GM12878 (cell line): ENCODE measurements around the gene SLC13A3. TPM values are rescaled to one million over a fixed set of nuclear protein-coding genes. Genes with fewer than 3 reads are reported as not detected.
A peak's percentile ranks its signal among the peaks of the same experiment; 100 is the strongest.

Experiments used
- ATAC-seq: fragments of 200-7000 bp; cut with Tn5 transposase; 3 replicates; pipeline ENCODE4 v1.9.1; 2020; ENCODE audit warnings: mild to moderate bottlenecking, moderate library complexity
- BruUV-seq: library from RNA; stranded (reverse); fragments of 400-500 nt; replicated peaks from 2 replicates; lab custom pipeline; 2021; lab: Mats Ljungman, UMichigan
- CTCF ChIA-PET: fragments of 300-600 bp; sonication (Branson Sonifier 250); formaldehyde crosslinking; extraction: SDS; loops from one replicate; lab custom pipeline; 2021; ENCODE audit warnings: inconsistent platforms; lab: Yijun Ruan, JAX
- POLR2A ChIA-PET: fragments of 350-600 bp; formaldehyde crosslinking; extraction: SDS; loops from one replicate; lab custom pipeline; 2021; ENCODE audit warnings: inconsistent platforms; lab: Charles Lee
- RAD21 ChIA-PET: fragments of 300-600 bp; sonication (Branson Sonifier 250); formaldehyde crosslinking; loops from one replicate; lab custom pipeline; 2023; ENCODE audit warnings: antibody characterized with exemption; ENCODE audit not compliant: unreplicated experiment; lab: Charles Lee
- SMC1A ChIA-PET: fragments of 300-600 bp; sonication (Branson Sonifier 250); formaldehyde crosslinking; loops from one replicate; lab custom pipeline; 2023; ENCODE audit not compliant: unreplicated experiment, uncharacterized antibody; lab: Charles Lee
- DNase-seq: peaks from one replicate; pipeline ENCODE4 v3.0.0-alpha.2; 2011; ENCODE audit warnings: low read depth, low spot score
- FAIRE-seq: peaks from 3 replicates; lab custom pipeline; 2011; peaks lifted over from hg19 to GRCh38; lab: Jason Lieb, UNC
- H2AFZ ChIP-seq: 2 replicates; pipeline ENCODE4 v1.6.0; 2011; ENCODE audit warnings: low read depth, low read length, control low read depth; ENCODE audit not compliant: control insufficient read depth
- H3K27ac ChIP-seq: 2 replicates; pipeline ENCODE4 v1.5.1; 2011; ENCODE audit warnings: control low read depth; ENCODE audit not compliant: control insufficient read depth, insufficient read depth
- H3K27me3 ChIP-seq, 2 experiments: replicated peaks in 1 of 2; 2 replicates each; pipeline versions ENCODE4 v1.6.0 to v1.6.1; 2011; ENCODE audit warnings: low read length in 1 of 2; ENCODE audit not compliant: control insufficient read depth in 2 of 2, insufficient read depth in 2 of 2
- H3K36me3 ChIP-seq, 2 experiments: 2 replicates each; pipeline ENCODE4 v1.5.1; 2011; ENCODE audit warnings: low read length in 1 of 2; ENCODE audit not compliant: control insufficient read depth in 2 of 2, insufficient read depth in 2 of 2
- H3K4me1 ChIP-seq: 2 replicates; pipeline ENCODE4 v1.6.1; 2011; ENCODE audit warnings: mild to moderate bottlenecking, low read length, moderate library complexity, mixed read lengths; ENCODE audit not compliant: control insufficient read depth, insufficient read depth
- H3K4me2 ChIP-seq: 2 replicates; pipeline ENCODE4 v1.6.0; 2011; ENCODE audit warnings: control low read depth; ENCODE audit not compliant: control insufficient read depth, insufficient read depth
- H3K4me3 ChIP-seq: fragments of 200-600 bp; sonication (generic); 2 replicates; pipeline ENCODE4 v1.5.1; 2016
- H3K79me2 ChIP-seq: 2 replicates; pipeline ENCODE4 v1.6.0; 2011; ENCODE audit warnings: low read length; ENCODE audit not compliant: control insufficient read depth, insufficient read depth
- H3K9ac ChIP-seq: 2 replicates; pipeline ENCODE4 v1.8.0; 2011; ENCODE audit warnings: low read length, control low read depth, mixed read lengths; ENCODE audit not compliant: control insufficient read depth, insufficient read depth
- H3K9me3 ChIP-seq: replicated peaks from 3 replicates; pipeline ENCODE4 v1.5.1; 2011; ENCODE audit warnings: mild to moderate bottlenecking, low read length; ENCODE audit not compliant: control insufficient read depth, insufficient read depth
- H4K20me1 ChIP-seq: 2 replicates; pipeline ENCODE4 v1.6.0; 2011; ENCODE audit not compliant: control insufficient read depth, insufficient read depth
- ATF3 ChIP-seq: IDR thresholded peaks from 2 replicates; pipeline ENCODE4 v1.6.1; 2011; ENCODE audit warnings: low read depth, mild to moderate bottlenecking, low read length, moderate library complexity, borderline replicate concordance; ENCODE audit errors: extremely low read depth
- DPF2 ChIP-seq: fragments of 450-650 bp; IDR thresholded peaks from 2 replicates; pipeline ENCODE4 v1.6.1; 2017; ENCODE audit warnings: mild to moderate bottlenecking
- ELK1 ChIP-seq: IDR thresholded peaks from 2 replicates; pipeline ENCODE4 v1.6.1; 2012; ENCODE audit warnings: low read depth, low read length, improper control_type of control experiment
- GABPA ChIP-seq: IDR thresholded peaks from 2 replicates; pipeline ENCODE4 v1.6.1; 2014; ENCODE audit warnings: antibody characterized with exemption, low read depth, mild to moderate bottlenecking, inconsistent platforms
- GATAD2B ChIP-seq: fragments of 450-650 bp; conservative IDR thresholded peaks from 2 replicates; pipeline ENCODE4 v1.6.1; 2017; ENCODE audit warnings: low read depth, mild to moderate bottlenecking, moderate library complexity
- PAX5 ChIP-seq: IDR thresholded peaks from 2 replicates; pipeline ENCODE4 v1.6.1; 2011; ENCODE audit warnings: low read depth, low read length, borderline replicate concordance
- POLR2A ChIP-seq: IDR thresholded peaks from 2 replicates; pipeline ENCODE4 v1.6.1; 2011; ENCODE audit warnings: low read depth, mild to moderate bottlenecking, low read length
- POU2F2 ChIP-seq: IDR thresholded peaks from 3 replicates; pipeline ENCODE4 v1.6.1; 2011; ENCODE audit warnings: low read depth, mild to moderate bottlenecking, low read length, borderline replicate concordance
- RAD21 ChIP-seq: IDR thresholded peaks from 2 replicates; pipeline ENCODE4 v1.6.1; 2011; ENCODE audit warnings: mild to moderate bottlenecking, low read depth, low read length, moderate library complexity; ENCODE audit not compliant: insufficient read depth
- SUPT20H ChIP-seq: IDR thresholded peaks from 2 replicates; pipeline ENCODE4 v1.6.1; 2011; ENCODE audit warnings: low read depth, mild to moderate bottlenecking, low read length, moderate library complexity, borderline replicate concordance; ENCODE audit not compliant: control insufficient read depth
- SUZ12 ChIP-seq: fragments of 200-600 bp; sonication (generic); IDR thresholded peaks from one replicate; pipeline ENCODE4 v1.6.1; 2018; ENCODE audit warnings: antibody characterized with exemption, mild to moderate bottlenecking; ENCODE audit not compliant: unreplicated experiment
- TCF12 ChIP-seq: IDR thresholded peaks from 2 replicates; pipeline ENCODE4 v1.6.1; 2011; ENCODE audit warnings: low read depth, mild to moderate bottlenecking, low read length
- ZBED1 ChIP-seq: IDR thresholded peaks from 2 replicates; pipeline ENCODE4 v1.6.1; 2016; ENCODE audit warnings: borderline replicate concordance
- ZNF384 ChIP-seq: IDR thresholded peaks from 2 replicates; pipeline ENCODE4 v1.6.1; 2012; ENCODE audit warnings: low read depth, mild to moderate bottlenecking, low read length, improper control_type of control experiment, borderline replicate concordance
- WGBS: methylation state at CpG from one replicate; pipeline ENCODE4 v1.1.6; 2016; ENCODE audit warnings: low lambda C conversion rate; ENCODE audit not compliant: insufficient replicate concordance, insufficient coverage; ENCODE audit errors: missing lambda C conversion rate; 5-methylcytosine and 5-hydroxymethylcytosine counted together
- in situ Hi-C: fragments of 300-500 bp; cut with MboI; formaldehyde crosslinking; loops from 9 replicates; pipeline ENCODE4 v1.14.3; 2018; ENCODE audit warnings: mixed read lengths
- intact Hi-C: fragments of 100-400 bp; cut with micrococcal nuclease; formaldehyde crosslinking; loops from one replicate; pipeline ENCODE4 v1.14.2; 2022; ENCODE audit not compliant: unreplicated experiment
- polyA plus RNA-seq, 11 experiments: library from polyadenylated mRNA; depleted of rRNA in 4 of 11; unstranded in 6 of 11; stranded (reverse) in 5 of 11; fragments of >200 nt; fragmentation: Nextera tagmentation in 4 of 11; fragmentation: Illumina TruSeq in 1 of 11; extraction: Ambion mirVana in 4 of 11; extraction: Trizol in 1 of 11; gene quantifications; 1 replicate in 1 of 11; 2 replicates in 10 of 11; pipeline versions ENCODE4 v1.2.1 to v1.2.3, GENCODE V29; 2011 to 2016; ENCODE audit warnings: inconsistent platforms in 2 of 11, missing spikeins in 2 of 11, low read depth in 1 of 11
- total RNA-seq, 4 experiments: library from RNA; depleted of rRNA in 3 of 4; stranded (reverse); fragments of >200 nt in 3 of 4; fragmentation: Illumina TruSeq in 1 of 4; extraction: Trizol in 1 of 4; gene quantifications; 2 replicates each; pipeline versions ENCODE4 v1.2.1 to v1.2.3, GENCODE V29; 2013 to 2021
- TF ChIP-seq, protein P1 (sequence below): fragments of 450-650 bp; IDR thresholded peaks from 2 replicates; pipeline ENCODE4 v1.6.1; 2018; ENCODE audit warnings: borderline replicate concordance, mild to moderate bottlenecking; ENCODE audit not compliant: partially characterized antibody
- TF ChIP-seq, protein P2 (sequence below): IDR thresholded peaks from 2 replicates; pipeline ENCODE4 v1.6.1; 2011; ENCODE audit warnings: borderline replicate concordance, low read depth, mild to moderate bottlenecking, moderate library complexity, mixed read lengths, low read length; ENCODE audit not compliant: insufficient read depth; ENCODE audit errors: extremely low read length

Gene SLC13A3
- total and polyA plus RNA-seq, 10 of the 15 experiments (the other 5 are each of a cell fraction or from before 2014, with no cell fraction given) = 0.03 to 0.76 (median 0.07) TPM; not detected in 4

DNA sequence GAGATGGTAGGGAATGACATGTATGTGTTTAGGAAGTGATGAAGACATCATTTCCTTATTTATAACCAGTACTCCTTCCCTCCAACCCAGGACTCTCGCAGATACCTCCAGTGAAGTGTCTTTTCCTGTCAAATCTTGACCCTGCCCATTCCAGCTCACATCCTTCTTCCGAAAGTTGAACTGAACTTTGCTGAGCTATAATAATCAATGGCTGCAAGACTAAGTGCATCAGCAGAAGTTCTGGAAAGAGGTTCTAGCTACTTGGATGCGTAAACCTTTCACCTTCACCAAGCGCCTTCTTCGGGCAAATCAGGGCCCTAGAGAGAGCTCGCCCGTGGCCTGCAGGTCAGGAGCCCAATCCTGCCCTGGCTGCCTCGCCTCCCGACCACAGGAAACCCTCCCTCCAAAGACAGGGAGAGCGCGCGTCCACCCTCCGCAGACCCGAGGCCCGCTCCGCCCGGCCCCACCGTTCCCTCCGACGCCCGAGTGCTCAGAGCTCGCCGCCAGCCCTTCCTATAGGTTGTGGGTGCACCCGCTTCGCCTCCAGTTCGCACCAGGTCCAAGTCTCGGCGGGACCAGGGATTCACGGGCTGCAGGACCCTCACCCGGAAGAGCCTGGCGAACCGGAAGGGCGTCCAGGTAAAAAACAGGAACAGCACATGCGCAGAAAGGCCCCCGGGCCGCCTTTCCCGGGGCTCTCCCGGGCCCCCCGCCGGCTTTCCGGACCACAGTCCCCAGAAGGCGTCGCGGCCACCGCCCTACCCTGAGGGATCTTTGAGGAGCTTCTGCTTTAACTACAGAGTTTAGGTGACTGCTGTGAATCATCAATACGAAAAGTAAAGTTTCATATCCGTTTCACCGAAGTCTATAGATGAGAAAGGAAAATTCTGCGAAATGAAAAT is 138.1 kb downstream of the SLC13A3 start, which contains the start of gene ZNF334 (continued):
- TF ChIP-seq, protein P1, sequence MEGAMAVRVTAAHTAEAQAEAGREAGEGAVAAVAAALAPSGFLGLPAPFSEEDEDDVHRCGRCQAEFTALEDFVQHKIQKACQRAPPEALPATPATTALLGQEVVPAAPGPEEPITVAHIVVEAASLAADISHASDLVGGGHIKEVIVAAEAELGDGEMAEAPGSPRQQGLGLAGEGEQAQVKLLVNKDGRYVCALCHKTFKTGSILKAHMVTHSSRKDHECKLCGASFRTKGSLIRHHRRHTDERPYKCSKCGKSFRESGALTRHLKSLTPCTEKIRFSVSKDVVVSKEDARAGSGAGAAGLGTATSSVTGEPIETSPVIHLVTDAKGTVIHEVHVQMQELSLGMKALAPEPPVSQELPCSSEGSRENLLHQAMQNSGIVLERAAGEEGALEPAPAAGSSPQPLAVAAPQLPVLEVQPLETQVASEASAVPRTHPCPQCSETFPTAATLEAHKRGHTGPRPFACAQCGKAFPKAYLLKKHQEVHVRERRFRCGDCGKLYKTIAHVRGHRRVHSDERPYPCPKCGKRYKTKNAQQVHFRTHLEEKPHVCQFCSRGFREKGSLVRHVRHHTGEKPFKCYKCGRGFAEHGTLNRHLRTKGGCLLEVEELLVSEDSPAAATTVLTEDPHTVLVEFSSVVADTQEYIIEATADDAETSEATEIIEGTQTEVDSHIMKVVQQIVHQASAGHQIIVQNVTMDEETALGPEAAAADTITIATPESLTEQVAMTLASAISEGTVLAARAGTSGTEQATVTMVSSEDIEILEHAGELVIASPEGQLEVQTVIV = no peak
- TF ChIP-seq TCF12 (no peak), DPF2 (no peak), GABPA (peak; percentile 75), ZBED1 (no peak), POLR2A (peak; percentile 25; the same call in 1 of the 2 replicates), GATAD2B (0 out of 2 replicates have a peak, but pooled peaks have one; percentile 31)
- TF ChIP-seq, protein P2, sequence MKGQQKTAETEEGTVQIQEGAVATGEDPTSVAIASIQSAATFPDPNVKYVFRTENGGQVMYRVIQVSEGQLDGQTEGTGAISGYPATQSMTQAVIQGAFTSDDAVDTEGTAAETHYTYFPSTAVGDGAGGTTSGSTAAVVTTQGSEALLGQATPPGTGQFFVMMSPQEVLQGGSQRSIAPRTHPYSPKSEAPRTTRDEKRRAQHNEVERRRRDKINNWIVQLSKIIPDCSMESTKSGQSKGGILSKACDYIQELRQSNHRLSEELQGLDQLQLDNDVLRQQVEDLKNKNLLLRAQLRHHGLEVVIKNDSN = no peak
- TF ChIP-seq, all 136 proteins: peak for 8

- FAIRE-seq (no peak), ATAC-seq (no peak), DNase-seq (no peak)
- no peak overlapping the region for H2AFZ ChIP-seq
- H3K4me2 ChIP-seq = no peak overlapping the region
- ChIA-PET RAD21 (no interaction called here), CTCF (no interaction called here), POLR2A (no interaction called here), SMC1A (no interaction called here)
- H3K9ac ChIP-seq = no peak overlapping the region
- H3K4me1 ChIP-seq = no peaks in the 10 kb centered on the region
- in situ Hi-C loops = no loop called here
- H3K79me2 ChIP-seq = no peaks in the 10 kb centered on the region
- H3K36me3 ChIP-seq = no peaks in the 10 kb centered on the region
- H3K9me3 ChIP-seq = peaks cover 2% of the 10 kb centered on the region; the same call in 2 of the 3 replicates
- H4K20me1 ChIP-seq = no peaks in the 10 kb centered on the region
- no TSS peak for BruUV-seq
- H3K4me3 ChIP-seq = no peak overlapping the region
- no peaks in the 10 kb centered on the region; a peak in 2 of 4 replicates for H3K27me3 ChIP-seq
- 21% methylated on average over 2 of the region's 2 CpGs for WGBS
- no peak overlapping the region for H3K27ac ChIP-seq
- intact Hi-C loops = no loop called here
- TF ChIP-seq SUZ12 = no peak
- no peak for TF ChIP-seq ATF3
- TF ChIP-seq ZNF384 = no peak
- TF ChIP-seq PAX5 = no peak
- no peak for TF ChIP-seq SUPT20H
- no peak for TF ChIP-seq RAD21
- no peak for TF ChIP-seq POU2F2
- TF ChIP-seq ELK1 = no peak
Observed at GRCh38 chr20:46509523-46509922, 141.7 kb downstream of the SLC13A3 start.
